WI38 (cell line): Measurements from ENCODE around the gene ZPBP2.
"Not testable (repeated sequence)": the region's sequence is repeated elsewhere in the genome, so short reads cannot be mapped to it uniquely, and the experiment has no call there.

Experiments
- H3K4me3 ChIP-seq: 2 replicates; pipeline ENCODE4 v1.5.1; 2011; ENCODE audit warnings: low read depth, mild to moderate bottlenecking, control low read depth, low read length
- TF ChIP-seq, protein P1 (sequence below): IDR thresholded peaks from 2 replicates; pipeline ENCODE4 v1.5.1; 2012; ENCODE audit warnings: low read depth, mild to moderate bottlenecking, control low read depth, low read length

The ZPBP2 gene

DNA sequence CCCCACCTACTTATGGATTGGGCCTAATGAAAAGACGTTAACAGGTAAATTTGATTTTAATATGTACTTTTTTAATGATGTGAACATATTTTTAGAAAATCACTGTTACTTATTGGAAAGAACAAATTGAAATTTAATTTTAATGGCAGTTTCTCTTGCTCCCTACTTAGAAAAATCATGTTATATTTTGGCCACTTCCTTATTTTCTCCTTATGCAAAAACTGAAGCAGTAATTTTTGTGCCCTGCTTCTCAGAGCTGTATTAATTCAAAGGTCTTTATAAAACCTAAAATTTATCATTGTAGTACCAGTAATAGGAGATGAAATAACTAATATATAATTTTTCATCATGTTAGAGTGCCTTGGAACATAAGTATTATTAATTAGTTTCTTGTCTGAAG lies 2.8 kb downstream of the ZPBP2 start:
- no peak overlapping the region for H3K4me3 ChIP-seq
- TF ChIP-seq, protein P1, sequence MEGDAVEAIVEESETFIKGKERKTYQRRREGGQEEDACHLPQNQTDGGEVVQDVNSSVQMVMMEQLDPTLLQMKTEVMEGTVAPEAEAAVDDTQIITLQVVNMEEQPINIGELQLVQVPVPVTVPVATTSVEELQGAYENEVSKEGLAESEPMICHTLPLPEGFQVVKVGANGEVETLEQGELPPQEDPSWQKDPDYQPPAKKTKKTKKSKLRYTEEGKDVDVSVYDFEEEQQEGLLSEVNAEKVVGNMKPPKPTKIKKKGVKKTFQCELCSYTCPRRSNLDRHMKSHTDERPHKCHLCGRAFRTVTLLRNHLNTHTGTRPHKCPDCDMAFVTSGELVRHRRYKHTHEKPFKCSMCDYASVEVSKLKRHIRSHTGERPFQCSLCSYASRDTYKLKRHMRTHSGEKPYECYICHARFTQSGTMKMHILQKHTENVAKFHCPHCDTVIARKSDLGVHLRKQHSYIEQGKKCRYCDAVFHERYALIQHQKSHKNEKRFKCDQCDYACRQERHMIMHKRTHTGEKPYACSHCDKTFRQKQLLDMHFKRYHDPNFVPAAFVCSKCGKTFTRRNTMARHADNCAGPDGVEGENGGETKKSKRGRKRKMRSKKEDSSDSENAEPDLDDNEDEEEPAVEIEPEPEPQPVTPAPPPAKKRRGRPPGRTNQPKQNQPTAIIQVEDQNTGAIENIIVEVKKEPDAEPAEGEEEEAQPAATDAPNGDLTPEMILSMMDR = no peak

DNA sequence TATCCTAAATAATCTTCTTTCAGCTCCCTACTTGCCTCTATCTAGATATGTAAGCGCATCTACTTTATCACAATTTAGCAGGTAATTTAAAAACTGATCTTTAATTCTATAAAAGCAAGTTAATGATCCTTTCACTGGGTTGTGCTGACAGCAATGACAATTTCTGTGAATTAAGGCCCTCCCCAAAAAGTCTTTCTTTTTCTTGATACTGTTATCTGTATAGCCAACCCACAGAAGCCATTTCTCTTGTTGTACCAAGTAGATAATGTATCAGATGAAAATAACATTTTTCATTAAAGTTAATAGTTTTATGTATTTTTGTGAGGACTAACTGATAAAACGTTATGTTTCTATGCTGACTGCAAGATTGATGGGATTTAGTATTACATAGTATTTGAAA lies 3.8 kb downstream of the ZPBP2 start:
- TF ChIP-seq, protein P1 = no peak
- H3K4me3 ChIP-seq = no peak overlapping the region

DNA sequence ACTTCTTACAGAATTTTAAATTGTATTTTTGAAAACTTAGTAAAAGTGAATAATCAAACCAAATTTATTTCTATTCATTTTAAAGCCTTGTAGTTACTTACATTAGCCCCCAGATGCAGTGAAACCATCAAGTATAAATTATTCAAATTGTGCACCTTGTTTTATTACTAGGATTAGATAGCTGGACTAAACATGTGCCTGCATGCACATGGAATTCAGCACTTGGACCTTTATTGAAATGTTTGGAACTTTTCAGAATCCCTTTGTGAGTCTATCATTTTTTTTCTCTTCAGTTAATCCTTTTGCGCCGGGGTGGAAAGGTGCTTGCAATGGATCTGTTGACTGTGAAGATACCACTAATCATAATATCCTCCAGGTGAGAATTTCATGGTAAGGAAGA lies 4.7 kb downstream of the ZPBP2 start:
- H3K4me3 ChIP-seq = no peak overlapping the region
- TF ChIP-seq, protein P1 = no peak

DNA sequence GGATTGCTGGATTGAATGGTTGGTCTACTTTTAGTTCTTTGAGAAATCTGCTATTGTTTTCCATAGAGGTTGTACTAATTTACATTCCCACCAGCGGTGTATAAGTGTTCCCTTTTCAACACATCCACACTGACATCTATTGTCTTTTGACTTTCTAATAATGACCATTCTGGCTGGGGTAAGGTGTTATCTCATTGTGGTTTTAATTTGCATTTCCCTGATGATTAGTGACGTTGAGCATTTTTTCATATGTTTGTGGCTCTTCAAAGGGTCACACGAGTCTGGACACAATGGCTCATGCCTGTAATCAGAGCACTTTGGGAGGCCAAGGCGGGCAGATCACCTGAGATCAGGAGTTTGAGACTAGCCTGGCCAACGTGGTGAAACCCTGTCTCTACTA lies 18.1 kb downstream of the ZPBP2 start:
- H3K4me3 ChIP-seq = not testable (repeated sequence)

DNA sequence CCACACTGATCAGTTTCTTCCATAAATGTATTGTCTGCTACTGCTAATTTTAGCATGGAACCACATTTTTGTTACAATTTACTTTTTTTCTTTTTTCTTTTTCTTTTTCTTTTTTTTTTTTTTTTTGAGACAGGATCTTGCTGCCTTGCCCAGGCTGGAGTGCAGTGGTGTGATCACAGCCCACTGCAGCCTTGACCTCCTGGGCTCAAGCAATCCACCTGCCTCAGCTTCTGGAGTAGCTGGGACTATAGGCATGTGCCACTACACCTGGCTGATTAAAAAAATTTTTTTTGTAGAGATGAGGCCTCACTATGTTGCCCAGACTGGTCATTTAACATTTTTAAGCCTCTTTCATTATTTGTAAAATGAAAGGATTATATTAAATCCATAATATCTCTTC lies 19.1 kb downstream of the ZPBP2 start:
- TF ChIP-seq, protein P1 = no peak
- H3K4me3 ChIP-seq = no peak overlapping the region

DNA sequence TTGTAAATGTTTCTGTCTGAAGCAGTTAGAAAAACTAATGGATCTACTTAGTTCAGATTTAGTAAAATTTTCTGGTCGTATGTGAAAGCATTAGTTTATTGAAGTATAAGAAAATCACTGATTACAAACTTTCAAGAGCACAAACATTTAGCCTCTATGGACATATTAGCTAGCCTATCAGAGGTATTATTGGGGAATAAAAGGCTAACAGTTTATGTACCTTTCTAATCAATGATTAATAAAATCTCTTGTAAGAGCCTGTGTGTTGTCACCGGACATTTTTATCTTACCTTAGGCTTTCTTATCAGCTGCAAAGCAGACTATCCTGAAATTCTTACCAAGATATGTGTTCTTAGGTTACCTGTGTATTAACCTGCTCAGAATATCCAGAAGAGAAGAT lies 21.2 kb downstream of the ZPBP2 start:
- TF ChIP-seq, protein P1 = no peak
- no peak overlapping the region for H3K4me3 ChIP-seq

DNA sequence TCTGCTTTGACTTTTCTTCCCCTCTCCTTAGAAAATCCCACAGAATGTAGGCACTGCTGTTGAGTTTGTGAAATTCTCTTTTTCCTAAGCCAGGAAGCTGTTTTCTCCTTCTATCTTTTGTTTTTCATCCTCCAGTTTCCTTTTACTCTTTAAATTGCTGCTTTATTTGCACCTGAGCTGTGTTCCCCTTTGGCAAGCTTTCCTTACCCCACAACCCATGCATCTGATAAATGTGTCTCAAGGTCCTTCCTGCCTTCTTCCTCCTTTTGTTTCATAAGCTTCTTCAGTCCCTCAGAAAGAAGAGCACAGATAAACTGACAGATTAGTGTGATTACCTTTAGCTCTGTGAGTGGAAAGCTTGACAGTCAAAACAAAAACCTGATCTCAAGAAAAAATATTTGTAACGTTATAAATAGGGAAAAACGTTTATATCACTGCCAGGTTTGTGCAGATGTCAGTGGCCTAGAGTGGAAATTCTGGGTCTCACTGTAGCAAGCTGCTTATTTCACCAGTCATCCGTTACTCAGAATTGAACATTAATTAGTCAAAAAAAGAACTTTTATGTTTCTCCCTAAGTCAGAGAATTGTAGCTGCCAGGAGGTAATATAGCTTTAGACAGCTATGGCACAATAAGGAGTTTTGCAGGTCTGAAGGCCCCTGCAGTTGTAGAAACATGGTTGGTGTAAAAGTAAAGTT lies 26.8 kb downstream of the ZPBP2 start:
- no peak overlapping the region for H3K4me3 ChIP-seq
- TF ChIP-seq, protein P1 = no peak

DNA sequence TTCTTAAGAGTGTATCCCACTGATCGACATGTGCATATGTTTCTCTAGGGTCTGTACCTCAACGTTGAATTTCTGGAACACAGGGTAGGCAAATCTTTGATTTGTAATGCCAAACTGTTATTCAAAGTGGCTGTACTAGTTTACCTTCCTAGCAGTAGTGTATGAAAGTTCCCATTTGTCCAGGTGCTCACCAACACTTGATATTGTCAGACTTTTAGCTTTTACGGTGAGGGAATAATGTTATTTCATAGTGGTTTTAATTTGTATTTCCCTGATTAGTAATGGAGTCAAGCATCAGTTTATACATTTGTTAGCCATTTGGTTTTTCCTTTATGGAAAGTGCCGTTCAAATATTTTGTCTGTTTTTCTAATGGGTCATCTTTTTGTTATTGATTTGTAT lies 30.1 kb downstream of the ZPBP2 start:
- TF ChIP-seq, protein P1 = no peak
- no peak overlapping the region for H3K4me3 ChIP-seq
